Endothelial cell of umbilical vein (primary cell): ENCODE results near the gene USH2A. TPM values are rescaled to one million over a fixed set of nuclear protein-coding genes. Genes with fewer than 3 reads are reported as not detected.

Experiments
- BruUV-seq: library from RNA; stranded (reverse); fragments of 400-500 nt; replicated peaks from 2 replicates; lab custom pipeline; 2021; lab: Mats Ljungman, UMichigan
- CTCF ChIA-PET: fragments of 300-600, 350-600 bp; sonication (Branson Sonifier 250); formaldehyde crosslinking; loops from one replicate; lab custom pipeline; 2021; ENCODE audit warnings: antibody characterized with exemption, inconsistent platforms; lab: Charles Lee
- POLR2A ChIA-PET: fragments of 300-600, 350-600 bp; sonication (Branson Sonifier 250); formaldehyde crosslinking; loops from one replicate; lab custom pipeline; 2021; ENCODE audit warnings: antibody characterized with exemption, inconsistent platforms; lab: Charles Lee
- DNase-seq: peaks from one replicate; pipeline ENCODE4 v3.0.0-alpha.2; 2011; ENCODE audit warnings: low read depth, low spot score
- FAIRE-seq: peaks from 2 replicates; lab custom pipeline; 2011; peaks lifted over from hg19 to GRCh38; lab: Jason Lieb, UNC
- H2AFZ ChIP-seq: 2 replicates; pipeline ENCODE4 v1.6.0; 2012; ENCODE audit warnings: low read depth, low read length, control low read depth, inconsistent platforms
- H3K27ac ChIP-seq: 2 replicates; pipeline ENCODE4 v1.5.1; 2011; ENCODE audit warnings: low read depth, mild to moderate bottlenecking, control low read depth, low read length, moderate library complexity; ENCODE audit not compliant: insufficient read depth
- H3K27me3 ChIP-seq, 2 experiments: 2 replicates each; pipeline versions ENCODE4 v1.6.0 to v1.6.1; 2011; ENCODE audit warnings: low read length in 2 of 2, mixed read lengths in 1 of 2; ENCODE audit not compliant: control insufficient read depth in 2 of 2, insufficient read depth in 2 of 2
- H3K36me3 ChIP-seq, 2 experiments: 2 replicates in 1 of 2; 3 replicates in 1 of 2; pipeline ENCODE4 v1.5.1; 2011; ENCODE audit warnings: low read length in 2 of 2, mild to moderate bottlenecking in 1 of 2, moderate library complexity in 1 of 2; ENCODE audit not compliant: control insufficient read depth in 2 of 2, insufficient read depth in 2 of 2; ENCODE audit errors: extremely low read depth in 1 of 2
- H3K4me1 ChIP-seq: 3 replicates; pipeline ENCODE4 v1.5.1; 2011; ENCODE audit warnings: mild to moderate bottlenecking, low read length; ENCODE audit not compliant: control insufficient read depth, insufficient read depth; ENCODE audit errors: extremely low read depth
- H3K4me2 ChIP-seq: 2 replicates; pipeline ENCODE4 v1.6.1; 2011; ENCODE audit warnings: low read length, control low read depth, mixed read lengths; ENCODE audit not compliant: insufficient read depth
- H3K4me3 ChIP-seq, 3 experiments: fragments of 200-600 bp in 1 of 3; sonication (generic), shearing (Covaris generic) in 1 of 3; replicated peaks in 1 of 3; 2 replicates each; pipeline ENCODE4 v1.5.1; 2011 to 2016; ENCODE audit warnings: control low read depth in 3 of 3, low read length in 3 of 3, mild to moderate bottlenecking in 2 of 3, inconsistent platforms in 1 of 3, low read depth in 1 of 3, moderate library complexity in 1 of 3; ENCODE audit not compliant: insufficient read depth in 1 of 3
- H3K79me2 ChIP-seq: 2 replicates; pipeline ENCODE4 v1.6.0; 2012; ENCODE audit warnings: low read length, inconsistent platforms; ENCODE audit not compliant: control insufficient read depth, insufficient read depth
- H3K9ac ChIP-seq: replicated peaks from 2 replicates; pipeline ENCODE3; 2011; ENCODE audit warnings: low read length, control low read depth; ENCODE audit not compliant: insufficient read depth; ENCODE audit errors: extremely low read depth
- H3K9me1 ChIP-seq: replicated peaks from 3 replicates; pipeline ENCODE4 v1.6.0; 2011; ENCODE audit warnings: mild to moderate bottlenecking, low read length; ENCODE audit not compliant: control insufficient read depth, insufficient read depth; ENCODE audit errors: extremely low read depth
- H3K9me3 ChIP-seq: replicated peaks from 2 replicates; pipeline ENCODE4 v1.5.1; 2012; ENCODE audit warnings: low read length, inconsistent platforms; ENCODE audit not compliant: control insufficient read depth, insufficient read depth
- H4K20me1 ChIP-seq: replicated peaks from 2 replicates; pipeline ENCODE3; 2011; ENCODE audit warnings: mild to moderate bottlenecking, low read length; ENCODE audit not compliant: control insufficient read depth, insufficient read depth; ENCODE audit errors: extremely low read depth
- FOS ChIP-seq: IDR thresholded peaks from 2 replicates; pipeline ENCODE4 v1.6.1; 2011; ENCODE audit warnings: mild to moderate bottlenecking, low read length, moderate library complexity, borderline replicate concordance; ENCODE audit not compliant: insufficient read depth
- GATA2 ChIP-seq: IDR thresholded peaks from 2 replicates; pipeline ENCODE4 v1.7.0; 2011; ENCODE audit warnings: low read depth, mild to moderate bottlenecking, moderate library complexity, mixed read lengths, low read length; ENCODE audit not compliant: insufficient read length, insufficient read depth
- JUN ChIP-seq: IDR thresholded peaks from 2 replicates; pipeline ENCODE4 v1.6.1; 2011; ENCODE audit warnings: borderline replicate concordance, low read depth; ENCODE audit not compliant: insufficient read length, insufficient read depth
- MYC ChIP-seq: IDR thresholded peaks from one replicate; pipeline ENCODE4 v1.6.1; 2011; ENCODE audit warnings: mild to moderate bottlenecking, low read depth, low read length
- POLR2A ChIP-seq: IDR thresholded peaks from 2 replicates; pipeline ENCODE4 v1.6.1; 2012; ENCODE audit warnings: low read depth, mild to moderate bottlenecking, control low read depth, low read length
- POLR2AphosphoS5 ChIP-seq: IDR thresholded peaks from 2 replicates; pipeline ENCODE4 v1.6.1; 2012; ENCODE audit warnings: low read depth, mild to moderate bottlenecking, control low read depth, low read length, moderate library complexity; ENCODE audit not compliant: insufficient read depth
- dilution Hi-C: fragments of 300-500 bp; cut with MboI; formaldehyde crosslinking; loops from one replicate; pipeline ENCODE4 v1.15.0; 2019; ENCODE audit warnings: low sequenced_read_pairs; ENCODE audit not compliant: extremely low pct_ligation_motif_present
- intact Hi-C: fragments of 100-400 bp; cut with micrococcal nuclease; formaldehyde crosslinking; loops from one replicate; pipeline ENCODE4 v1.10.0; 2022
- polyA plus RNA-seq, 4 experiments: library from polyadenylated mRNA; depleted of rRNA in 3 of 4; stranded (reverse) in 3 of 4; unstranded in 1 of 4; fragments of >200 nt; gene quantifications; 2 replicates each; pipeline versions ENCODE4 v1.2.1 to v1.2.3, GENCODE V29; 2011 to 2012; ENCODE audit warnings: missing spikeins in 1 of 4
- total RNA-seq: library from RNA; stranded (reverse); gene quantifications from 2 replicates; pipeline ENCODE4 v1.2.3, GENCODE V29; 2021
- TF ChIP-seq, protein P1 (sequence below): IDR thresholded peaks from 2 replicates; pipeline ENCODE4 v1.6.1; 2011; ENCODE audit not compliant: insufficient read depth, insufficient read length
- TF ChIP-seq, protein P2 (sequence below), 2 donors: IDR thresholded peaks; 1 replicate in 1 of 2; 2 replicates in 1 of 2; pipeline ENCODE4 v1.5.1; 2011; ENCODE audit warnings: low read length in 2 of 2, mild to moderate bottlenecking in 2 of 2, moderate library complexity in 2 of 2, control low read depth in 1 of 2, inconsistent platforms in 1 of 2, low read depth in 1 of 2; ENCODE audit not compliant: insufficient read depth in 1 of 2; ENCODE audit errors: extremely low read depth in 1 of 2

Gene USH2A
- total and polyA plus RNA-seq, 2 donors (not counting 3 experiments of a cell fraction or from before 2014, with no cell fraction given), result not detected

DNA sequence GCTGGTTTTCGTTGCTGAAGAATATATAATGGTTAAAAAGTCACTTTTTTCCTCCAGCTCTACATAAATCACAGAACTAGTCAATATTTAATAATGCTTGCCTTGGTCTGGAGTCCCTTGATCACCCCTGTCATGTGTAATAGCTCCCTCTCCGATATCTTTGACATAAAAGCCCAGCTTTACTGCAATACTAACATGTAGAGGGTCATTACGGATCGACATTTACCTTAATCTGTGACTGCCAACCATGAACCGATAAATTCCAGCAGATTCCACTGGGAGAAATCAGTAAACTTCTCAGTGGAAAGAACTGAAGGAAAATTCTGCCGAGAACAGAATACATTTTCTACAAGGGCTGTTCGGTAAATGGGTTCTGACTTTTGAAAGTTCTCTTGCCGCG, 459.6 kb downstream of the USH2A start:
- FAIRE-seq, result no peak
- dilution Hi-C loops, result no loop called here

More for the DNA sequence above, 459.6 kb downstream of the USH2A start:
- no peak overlapping the region for H3K4me2 ChIP-seq
- H2AFZ ChIP-seq, result no peak overlapping the region
- CTCF ChIA-PET, result no interaction called here
- H4K20me1 ChIP-seq, result no peaks in the 10 kb centered on the region
- H3K4me3 ChIP-seq, result no peak overlapping the region
- POLR2A ChIA-PET, result no interaction called here
- H3K27ac ChIP-seq, result no peak overlapping the region
- no peaks in the 10 kb centered on the region for H3K9me1 ChIP-seq
- no peaks in the 10 kb centered on the region for H3K27me3 ChIP-seq
- no peaks in the 10 kb centered on the region for H3K79me2 ChIP-seq
- H3K36me3 ChIP-seq, result no peaks in the 10 kb centered on the region
- no TSS peak for BruUV-seq
- TF ChIP-seq GATA2 (no peak), POLR2AphosphoS5 (no peak), FOS (no peak), JUN (no peak), POLR2A (no peak), MYC (no peak)
- TF ChIP-seq, protein P1, sequence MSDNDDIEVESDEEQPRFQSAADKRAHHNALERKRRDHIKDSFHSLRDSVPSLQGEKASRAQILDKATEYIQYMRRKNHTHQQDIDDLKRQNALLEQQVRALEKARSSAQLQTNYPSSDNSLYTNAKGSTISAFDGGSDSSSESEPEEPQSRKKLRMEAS, result no peak
- TF ChIP-seq, protein P2, sequence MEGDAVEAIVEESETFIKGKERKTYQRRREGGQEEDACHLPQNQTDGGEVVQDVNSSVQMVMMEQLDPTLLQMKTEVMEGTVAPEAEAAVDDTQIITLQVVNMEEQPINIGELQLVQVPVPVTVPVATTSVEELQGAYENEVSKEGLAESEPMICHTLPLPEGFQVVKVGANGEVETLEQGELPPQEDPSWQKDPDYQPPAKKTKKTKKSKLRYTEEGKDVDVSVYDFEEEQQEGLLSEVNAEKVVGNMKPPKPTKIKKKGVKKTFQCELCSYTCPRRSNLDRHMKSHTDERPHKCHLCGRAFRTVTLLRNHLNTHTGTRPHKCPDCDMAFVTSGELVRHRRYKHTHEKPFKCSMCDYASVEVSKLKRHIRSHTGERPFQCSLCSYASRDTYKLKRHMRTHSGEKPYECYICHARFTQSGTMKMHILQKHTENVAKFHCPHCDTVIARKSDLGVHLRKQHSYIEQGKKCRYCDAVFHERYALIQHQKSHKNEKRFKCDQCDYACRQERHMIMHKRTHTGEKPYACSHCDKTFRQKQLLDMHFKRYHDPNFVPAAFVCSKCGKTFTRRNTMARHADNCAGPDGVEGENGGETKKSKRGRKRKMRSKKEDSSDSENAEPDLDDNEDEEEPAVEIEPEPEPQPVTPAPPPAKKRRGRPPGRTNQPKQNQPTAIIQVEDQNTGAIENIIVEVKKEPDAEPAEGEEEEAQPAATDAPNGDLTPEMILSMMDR (IDR thresholded peaks at IDR 0.05; ENCODE audit: extremely low read depth in 1 of 2, insufficient read depth in 1 of 2, low read depth in 1 of 2, low read length in 2 of 2), result no peak
- H3K9ac ChIP-seq, result no peak overlapping the region
- DNase-seq, result no peak
- H3K9me3 ChIP-seq, result no peaks in the 10 kb centered on the region
- intact Hi-C loops, result no loop called here
- no peaks in the 10 kb centered on the region for H3K4me1 ChIP-seq
